SU-DHL-6 (cell line): ENCODE results near the gene MADD.
A peak's percentile ranks its signal among the peaks of the same experiment; 100 is the strongest.

Source experiments
- H2AFZ ChIP-seq: fragments of 200-600 bp; sonication (generic); 2 replicates; pipeline ENCODE4 v1.6.1; 2014; ENCODE audit warnings: low read depth, mild to moderate bottlenecking, moderate library complexity, mixed read lengths, antibody characterized with exemption, low read length; ENCODE audit not compliant: severe bottlenecking
- H3F3A ChIP-seq: fragments of 200-600 bp; shearing (Covaris generic); 2 replicates; pipeline ENCODE4 v1.6.0; 2016; ENCODE audit warnings: antibody characterized with exemption, mild to moderate bottlenecking; ENCODE audit not compliant: insufficient read depth
- H3K27ac ChIP-seq: fragments of 200-600 bp; sonication (generic); 2 replicates; pipeline ENCODE4 v1.5.1; 2016; ENCODE audit warnings: low read depth, mild to moderate bottlenecking, low read length, moderate library complexity, mixed read lengths
- H3K27me3 ChIP-seq: fragments of 200-600 bp; sonication (generic), shearing (Covaris generic); 2 replicates; pipeline ENCODE4 v1.6.0; 2014; ENCODE audit warnings: mild to moderate bottlenecking, low read length
- H3K36me3 ChIP-seq: fragments of 200-600 bp; sonication (generic); 2 replicates; pipeline ENCODE4 v1.6.1; 2014; ENCODE audit warnings: mild to moderate bottlenecking, low read length, mixed read lengths
- H3K4me2 ChIP-seq: fragments of 300-600, 200-600 bp; shearing (Covaris generic), sonication (generic); 2 replicates; pipeline ENCODE4 v1.6.0; 2014; ENCODE audit warnings: low read length, low read depth, mild to moderate bottlenecking; ENCODE audit not compliant: poor library complexity, severe bottlenecking
- H3K4me3 ChIP-seq: fragments of 200-600 bp; sonication (generic); 2 replicates; pipeline ENCODE4 v1.5.1; 2014; ENCODE audit warnings: antibody characterized with exemption, low read length, mild to moderate bottlenecking, mixed read lengths; ENCODE audit not compliant: insufficient read depth, poor library complexity, severe bottlenecking
- H3K79me2 ChIP-seq: fragments of 200-600 bp; sonication (generic); 2 replicates; pipeline ENCODE4 v1.6.1; 2014; ENCODE audit warnings: mild to moderate bottlenecking, low read length, moderate library complexity; ENCODE audit not compliant: insufficient read depth
- H3K9ac ChIP-seq: fragments of 200-600 bp; sonication (generic); 2 replicates; pipeline ENCODE4 v1.7.0; 2014; ENCODE audit warnings: mild to moderate bottlenecking, low read length
- H3K9me2 ChIP-seq: fragments of 200-600 bp; sonication (generic); replicated peaks from 2 replicates; pipeline ENCODE4 v1.6.1; 2014; ENCODE audit warnings: low read length; ENCODE audit not compliant: insufficient read depth
- H3K9me3 ChIP-seq: fragments of 200-600 bp; sonication (generic); 2 replicates; pipeline ENCODE4 v1.6.1; 2014; ENCODE audit warnings: low read length, mixed read lengths; ENCODE audit not compliant: insufficient read depth
- H4K20me1 ChIP-seq: fragments of 200-600 bp; sonication (generic); 2 replicates; pipeline ENCODE4 v1.6.1; 2014; ENCODE audit warnings: low read depth, mild to moderate bottlenecking, antibody characterized with exemption, low read length, moderate library complexity, mixed read lengths
- CTCF ChIP-seq: fragments of 200-600 bp; sonication (generic); IDR thresholded peaks from one replicate; pipeline ENCODE4 v1.5.1; 2017; ENCODE audit warnings: antibody characterized with exemption, mild to moderate bottlenecking, low read length, moderate library complexity; ENCODE audit not compliant: insufficient read depth, poor library complexity, severe bottlenecking
- EZH2phosphoT487 ChIP-seq: fragments of 200-600 bp; sonication (generic), shearing (Covaris generic); conservative IDR thresholded peaks from 2 replicates; pipeline ENCODE4 v1.6.1; 2018; ENCODE audit warnings: mild to moderate bottlenecking, antibody characterized with exemption, low read length, moderate library complexity, mixed read lengths

Gene MADD

GRCh38 chr11:47249378-47249715 lies 20.6 kb upstream of the MADD start:
- H3K4me3 ChIP-seq, result peak overlapping the region; percentile 75
- peak overlapping the region; percentile 89 for H2AFZ ChIP-seq
- H3K79me2 ChIP-seq, result peaks cover 20% of the 10 kb centered on the region

GRCh38 chr11:47251751-47252150 lies 18.2 kb upstream of the MADD start:
- Histone ChIP-seq H3K4me2 (no peak overlapping the region), H2AFZ (no peak overlapping the region), H3K79me2 (peaks cover 20% of the 10 kb centered on the region), H3K9me2 (no peaks in the 10 kb centered on the region), H4K20me1 (no peaks in the 10 kb centered on the region), H3K4me3 (no peak overlapping the region), H3K27me3 (no peaks in the 10 kb centered on the region), H3K27ac (no peak overlapping the region), H3F3A (0 out of 2 replicates have a peak, but pooled peaks cover 3% of the 10 kb centered on the region), H3K9me3 (no peaks in the 10 kb centered on the region), H3K9ac (no peak overlapping the region), H3K36me3 (no peaks in the 10 kb centered on the region)
- TF ChIP-seq EZH2phosphoT487, result no peak

More at GRCh38 chr11:47249378-47249715, 20.6 kb upstream of the MADD start:
- H3K9me2 ChIP-seq, result no peaks in the 10 kb centered on the region
- H3K4me2 ChIP-seq, result peak overlapping the region; percentile 92
- H3K36me3 ChIP-seq, result no peaks in the 10 kb centered on the region
- peak overlapping the region; percentile 86 for H3K9ac ChIP-seq
- H3K27ac ChIP-seq, result 0 out of 2 replicates have a peak overlapping the region, but pooled peaks have one; percentile 70
- no peaks in the 10 kb centered on the region for H3K9me3 ChIP-seq
- no peaks in the 10 kb centered on the region for H4K20me1 ChIP-seq
- TF ChIP-seq CTCF, result no peak
- TF ChIP-seq EZH2phosphoT487, result no peak
- no peaks in the 10 kb centered on the region for H3K27me3 ChIP-seq
- 0 out of 2 replicates have a peak, but pooled peaks cover 3% of the 10 kb centered on the region for H3F3A ChIP-seq

- H3K36me3 ChIP-seq, result no peaks in the 10 kb centered on the region
- no peak overlapping the region for H2AFZ ChIP-seq
- no peaks in the 10 kb centered on the region for H3K27me3 ChIP-seq
- no peak for TF ChIP-seq EZH2phosphoT487
- no peak for TF ChIP-seq CTCF
- H3K4me2 ChIP-seq, result no peak overlapping the region
- no peak overlapping the region for H3K4me3 ChIP-seq
- H3K27ac ChIP-seq, result no peak overlapping the region
- H4K20me1 ChIP-seq, result no peaks in the 10 kb centered on the region
- no peak overlapping the region for H3K9ac ChIP-seq
- H3K9me2 ChIP-seq, result no peaks in the 10 kb centered on the region
- peaks cover 10% of the 10 kb centered on the region for H3K79me2 ChIP-seq
- H3K9me3 ChIP-seq, result no peaks in the 10 kb centered on the region
- 0 out of 2 replicates have a peak, but pooled peaks cover 3% of the 10 kb centered on the region for H3F3A ChIP-seq
Observed at GRCh38 chr11:47253660-47254059, 16.3 kb upstream of the MADD start.

GRCh38 chr11:47254386-47254785 lies 15.5 kb upstream of the MADD start:
- no peaks in the 10 kb centered on the region for H3K27me3 ChIP-seq
- H3K9me2 ChIP-seq, result no peaks in the 10 kb centered on the region
- H4K20me1 ChIP-seq, result no peaks in the 10 kb centered on the region
- no peak overlapping the region for H3K9ac ChIP-seq
- peaks cover 5% of the 10 kb centered on the region for H3K79me2 ChIP-seq
- no peak overlapping the region for H2AFZ ChIP-seq
- H3K36me3 ChIP-seq, result no peaks in the 10 kb centered on the region
- H3K9me3 ChIP-seq, result no peaks in the 10 kb centered on the region
- no peak overlapping the region for H3K4me2 ChIP-seq
- no peak overlapping the region for H3K27ac ChIP-seq
- TF ChIP-seq CTCF (no peak), EZH2phosphoT487 (no peak)
- 0 out of 2 replicates have a peak, but pooled peaks cover 3% of the 10 kb centered on the region for H3F3A ChIP-seq
- H3K4me3 ChIP-seq, result no peak overlapping the region
